ENCODE measurements around the gene USF3. TPM values are rescaled to one million over a fixed set of nuclear protein-coding genes. Genes with fewer than 3 reads are reported as not detected.
A peak's percentile ranks its signal among the peaks of the same experiment; 100 is the strongest.

USF3 gene
- total and polyA plus RNA-seq, 2 of the 13 experiments (the other 11 are each of a cell fraction or from before 2014, with no cell fraction given): 6.3 to 15.2 TPM

DNA sequence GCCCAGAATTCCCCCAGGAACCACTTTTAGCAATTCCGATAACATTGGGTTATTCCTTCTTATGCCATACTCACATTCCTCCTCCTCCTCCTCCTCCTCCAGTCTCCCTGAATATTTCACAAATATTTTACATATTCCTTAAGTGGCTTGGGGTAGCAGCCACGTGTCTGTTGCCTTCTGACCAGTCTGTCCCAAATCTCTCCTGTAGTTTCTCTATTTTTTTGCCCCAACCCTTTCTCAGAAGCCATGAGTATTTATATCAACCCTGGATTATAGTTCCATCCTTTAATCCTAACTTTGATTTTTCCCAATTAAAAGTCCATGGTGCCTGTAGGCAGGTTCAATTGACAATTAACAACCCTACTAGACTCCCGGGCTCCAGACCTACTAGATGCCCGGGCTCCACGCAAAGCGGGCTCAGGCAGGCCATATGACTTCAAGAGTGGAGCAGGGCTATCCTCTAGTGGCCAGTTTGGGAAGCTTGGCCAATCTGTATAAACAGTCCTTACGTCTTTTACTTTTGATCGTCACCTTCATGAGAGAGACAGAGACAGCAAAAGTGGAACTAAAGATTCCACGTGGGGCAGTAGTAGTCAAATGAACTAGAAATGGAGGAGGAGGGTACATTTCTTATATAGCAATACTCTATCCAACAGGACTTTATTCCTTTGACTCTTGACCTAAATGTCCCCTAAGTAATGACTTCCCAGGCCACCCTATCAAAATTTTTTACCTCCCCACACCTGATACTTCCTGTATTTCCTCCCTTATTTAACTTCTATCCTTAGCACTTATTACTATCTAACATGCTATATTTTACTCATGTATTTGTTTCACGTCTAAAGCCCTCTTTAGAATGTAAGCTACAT is 69.7 kb downstream of the USF3 start (continued):
- TF ChIP-seq, protein P1, sequence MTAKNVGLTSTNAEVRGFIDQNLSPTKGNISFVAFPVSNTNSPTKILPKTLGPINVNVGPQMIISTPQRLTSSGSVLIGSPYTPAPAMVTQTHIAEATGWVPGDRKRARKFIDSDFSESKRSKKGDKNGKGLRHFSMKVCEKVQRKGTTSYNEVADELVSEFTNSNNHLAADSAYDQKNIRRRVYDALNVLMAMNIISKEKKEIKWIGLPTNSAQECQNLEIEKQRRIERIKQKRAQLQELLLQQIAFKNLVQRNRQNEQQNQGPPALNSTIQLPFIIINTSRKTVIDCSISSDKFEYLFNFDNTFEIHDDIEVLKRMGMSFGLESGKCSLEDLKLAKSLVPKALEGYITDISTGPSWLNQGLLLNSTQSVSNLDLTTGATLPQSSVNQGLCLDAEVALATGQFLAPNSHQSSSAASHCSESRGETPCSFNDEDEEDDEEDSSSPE (CRISPR knock-in tag; IDR thresholded peaks at IDR 0.05): 0 out of 2 replicates have a peak, but pooled peaks have one; percentile 15
- TF ChIP-seq BRD4 (CRISPR knock-in tag; IDR thresholded peaks at IDR 0.05) (no peak), ZNF619 (CRISPR knock-in tag; IDR thresholded peaks at IDR 0.05) (no peak), ZNF451 (CRISPR knock-in tag; IDR thresholded peaks at IDR 0.05) (no peak), MTA1 (CRISPR knock-in tag; IDR thresholded peaks at IDR 0.05; ENCODE audit: borderline replicate concordance) (no peak), HNF4G (IDR thresholded peaks at IDR 0.05; ENCODE audit: borderline replicate concordance, low read depth, low read length) (no peak), HNF4G (CRISPR knock-in tag; IDR thresholded peaks at IDR 0.05; ENCODE audit: borderline replicate concordance, low read depth) (no peak), SALL1 (CRISPR knock-in tag; IDR thresholded peaks at IDR 0.05) (0 out of 2 replicates have a peak, but pooled peaks have one; percentile 29), STAG1 (CRISPR knock-in tag; IDR thresholded peaks at IDR 0.05) (peak; percentile 92), KMT2A (CRISPR knock-in tag; IDR thresholded peaks at IDR 0.05) (no peak), SNAPC2 (CRISPR knock-in tag; IDR thresholded peaks at IDR 0.05) (no peak), PPARG (CRISPR knock-in tag; conservative IDR thresholded peaks at IDR 0.05) (0 out of 2 replicates have a peak, but pooled peaks have one; percentile 27), ZNF251 (CRISPR knock-in tag; IDR thresholded peaks at IDR 0.05) (no peak), RAD21 (CRISPR knock-in tag; IDR thresholded peaks at IDR 0.05) (peak; percentile 82), TOPORS (CRISPR knock-in tag; IDR thresholded peaks at IDR 0.05) (no peak), CEBPG (CRISPR knock-in tag; IDR thresholded peaks at IDR 0.05) (peak; percentile 28; the same call in 1 of the 2 replicates)
- TF ChIP-seq, protein P2, sequence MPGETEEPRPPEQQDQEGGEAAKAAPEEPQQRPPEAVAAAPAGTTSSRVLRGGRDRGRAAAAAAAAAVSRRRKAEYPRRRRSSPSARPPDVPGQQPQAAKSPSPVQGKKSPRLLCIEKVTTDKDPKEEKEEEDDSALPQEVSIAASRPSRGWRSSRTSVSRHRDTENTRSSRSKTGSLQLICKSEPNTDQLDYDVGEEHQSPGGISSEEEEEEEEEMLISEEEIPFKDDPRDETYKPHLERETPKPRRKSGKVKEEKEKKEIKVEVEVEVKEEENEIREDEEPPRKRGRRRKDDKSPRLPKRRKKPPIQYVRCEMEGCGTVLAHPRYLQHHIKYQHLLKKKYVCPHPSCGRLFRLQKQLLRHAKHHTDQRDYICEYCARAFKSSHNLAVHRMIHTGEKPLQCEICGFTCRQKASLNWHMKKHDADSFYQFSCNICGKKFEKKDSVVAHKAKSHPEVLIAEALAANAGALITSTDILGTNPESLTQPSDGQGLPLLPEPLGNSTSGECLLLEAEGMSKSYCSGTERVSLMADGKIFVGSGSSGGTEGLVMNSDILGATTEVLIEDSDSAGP (CRISPR knock-in tag; IDR thresholded peaks at IDR 0.05; ENCODE audit: borderline replicate concordance): no peak
- TF ChIP-seq, protein P3, sequence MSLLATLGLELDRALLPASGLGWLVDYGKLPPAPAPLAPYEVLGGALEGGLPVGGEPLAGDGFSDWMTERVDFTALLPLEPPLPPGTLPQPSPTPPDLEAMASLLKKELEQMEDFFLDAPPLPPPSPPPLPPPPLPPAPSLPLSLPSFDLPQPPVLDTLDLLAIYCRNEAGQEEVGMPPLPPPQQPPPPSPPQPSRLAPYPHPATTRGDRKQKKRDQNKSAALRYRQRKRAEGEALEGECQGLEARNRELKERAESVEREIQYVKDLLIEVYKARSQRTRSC (CRISPR knock-in tag; IDR thresholded peaks at IDR 0.05; ENCODE audit: low read depth): no peak
- TF ChIP-seq, protein P4, sequence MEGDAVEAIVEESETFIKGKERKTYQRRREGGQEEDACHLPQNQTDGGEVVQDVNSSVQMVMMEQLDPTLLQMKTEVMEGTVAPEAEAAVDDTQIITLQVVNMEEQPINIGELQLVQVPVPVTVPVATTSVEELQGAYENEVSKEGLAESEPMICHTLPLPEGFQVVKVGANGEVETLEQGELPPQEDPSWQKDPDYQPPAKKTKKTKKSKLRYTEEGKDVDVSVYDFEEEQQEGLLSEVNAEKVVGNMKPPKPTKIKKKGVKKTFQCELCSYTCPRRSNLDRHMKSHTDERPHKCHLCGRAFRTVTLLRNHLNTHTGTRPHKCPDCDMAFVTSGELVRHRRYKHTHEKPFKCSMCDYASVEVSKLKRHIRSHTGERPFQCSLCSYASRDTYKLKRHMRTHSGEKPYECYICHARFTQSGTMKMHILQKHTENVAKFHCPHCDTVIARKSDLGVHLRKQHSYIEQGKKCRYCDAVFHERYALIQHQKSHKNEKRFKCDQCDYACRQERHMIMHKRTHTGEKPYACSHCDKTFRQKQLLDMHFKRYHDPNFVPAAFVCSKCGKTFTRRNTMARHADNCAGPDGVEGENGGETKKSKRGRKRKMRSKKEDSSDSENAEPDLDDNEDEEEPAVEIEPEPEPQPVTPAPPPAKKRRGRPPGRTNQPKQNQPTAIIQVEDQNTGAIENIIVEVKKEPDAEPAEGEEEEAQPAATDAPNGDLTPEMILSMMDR (CRISPR knock-in tag; IDR thresholded peaks at IDR 0.05): peak; percentile 86
- TF ChIP-seq, protein P5, sequence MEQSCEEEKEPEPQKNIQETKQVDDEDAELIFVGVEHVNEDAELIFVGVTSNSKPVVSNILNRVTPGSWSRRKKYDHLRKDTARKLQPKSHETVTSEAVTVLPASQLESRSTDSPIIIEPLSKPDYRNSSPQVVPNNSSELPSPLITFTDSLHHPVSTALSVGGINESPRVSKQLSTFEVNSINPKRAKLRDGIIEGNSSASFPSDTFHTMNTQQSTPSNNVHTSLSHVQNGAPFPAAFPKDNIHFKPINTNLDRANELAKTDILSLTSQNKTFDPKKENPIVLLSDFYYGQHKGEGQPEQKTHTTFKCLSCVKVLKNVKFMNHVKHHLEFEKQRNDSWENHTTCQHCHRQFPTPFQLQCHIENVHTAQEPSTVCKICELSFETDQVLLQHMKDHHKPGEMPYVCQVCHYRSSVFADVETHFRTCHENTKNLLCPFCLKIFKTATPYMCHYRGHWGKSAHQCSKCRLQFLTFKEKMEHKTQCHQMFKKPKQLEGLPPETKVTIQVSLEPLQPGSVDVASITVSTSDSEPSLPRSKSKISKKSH (CRISPR knock-in tag; IDR thresholded peaks at IDR 0.05; ENCODE audit: borderline replicate concordance): no peak
- TF ChIP-seq, protein P6, sequence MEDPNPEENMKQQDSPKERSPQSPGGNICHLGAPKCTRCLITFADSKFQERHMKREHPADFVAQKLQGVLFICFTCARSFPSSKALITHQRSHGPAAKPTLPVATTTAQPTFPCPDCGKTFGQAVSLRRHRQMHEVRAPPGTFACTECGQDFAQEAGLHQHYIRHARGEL (CRISPR knock-in tag; IDR thresholded peaks at IDR 0.05): no peak
